Left colon (tissue), 2 donors: ENCODE results near the gene HDAC1. TPM values are rescaled to one million over a fixed set of nuclear protein-coding genes. Genes with fewer than 3 reads are reported as not detected.
"Not testable (repeated sequence)": the region's sequence is repeated elsewhere in the genome, so short reads cannot be mapped to it uniquely, and the experiment has no call there.

Experiments
- ATAC-seq: fragments of 200-7000 bp; cut with Tn5 transposase; one replicate; pipeline ENCODE4 v1.9.1; 2020; ENCODE audit warnings: mild to moderate bottlenecking, moderate library complexity
- DNase-seq, 2 donors: peaks; one replicate each; pipeline ENCODE4 v3.0.0-alpha.2; 2020
- intact Hi-C, 2 donors: fragments of 100-400 bp; cut with DNase I in 1 of 2; cut with micrococcal nuclease in 1 of 2; formaldehyde crosslinking; loops; one replicate each; pipeline versions ENCODE4 v1.11.2 to v1.14.0; 2022; cut with DNase I, micrococcal nuclease
- total RNA-seq, 2 donors: library from RNA; stranded (reverse); fragmentation: NEBNext Ultra II Directional; extraction: Animal tissue kit (Norgen Biotek cat#: 25700); gene quantifications; one replicate each; pipeline ENCODE4 v1.2.1, GENCODE V29; 2021
- donor health status: DM: no; HTN: no; CAD: no.
- donor health status: DM: yes; HTN: yes; CAD: no.

The HDAC1 gene
- total RNA-seq, 2 donors from 2014 or later, result 218 to 252 TPM

GRCh38 chr1:32337855-32338636 is 46.2 kb downstream of the HDAC1 start:
- ATAC-seq (peak; percentile 59), DNase-seq (peak; percentile 58 to 64)
- intact Hi-C loops, result no loop called here

- intact Hi-C loops, result no loop called here
- DNase-seq (peak in 1 of 2 donors; percentile 55), ATAC-seq (peak; percentile 39)
Measured at GRCh38 chr1:32338637-32339145, 46.8 kb downstream of the HDAC1 start.

- DNase-seq, result no peak
- intact Hi-C loops, result no loop called here
- ATAC-seq, result no peak
Measured at GRCh38 chr1:32339363-32339978, 47.6 kb downstream of the HDAC1 start.

- DNase-seq (no peak), ATAC-seq (no peak)
- intact Hi-C loops, result no loop called here
Measured at GRCh38 chr1:32341186-32341757, 49.4 kb downstream of the HDAC1 start.

- no peak for ATAC-seq
- intact Hi-C loops, result no loop called here
- DNase-seq, result no peak
Measured at GRCh38 chr1:32341971-32342370, 50.1 kb downstream of the HDAC1 start.

GRCh38 chr1:32342704-32343103 is 50.8 kb downstream of the HDAC1 start:
- intact Hi-C loops, result no loop called here
- no peak for DNase-seq
- ATAC-seq, result no peak

GRCh38 chr1:32345289-32345827 is 53.5 kb downstream of the HDAC1 start:
- peak; percentile 59 for ATAC-seq
- peak in 1 of 2 donors; percentile 43 for DNase-seq

GRCh38 chr1:32346532-32347157 is 54.8 kb downstream of the HDAC1 start:
- DNase-seq, result no peak
- intact Hi-C loops, result no loop called here
- ATAC-seq, result no peak

More at GRCh38 chr1:32345289-32345827, 53.5 kb downstream of the HDAC1 start:
- intact Hi-C loops, result no loop called here

- intact Hi-C loops, result no loop called here
- DNase-seq (no peak), ATAC-seq (no peak)
Measured at GRCh38 chr1:32349211-32349708, 57.4 kb downstream of the HDAC1 start.

- DNase-seq (peak; percentile 77 to 90), ATAC-seq (peak; percentile 73)
- intact Hi-C loops, result no loop called here
Measured at GRCh38 chr1:32350785-32351398, 59.0 kb downstream of the HDAC1 start.

- peak; percentile 95 for DNase-seq
- intact Hi-C loops, result no loop called here
- peak; percentile 93 for ATAC-seq
Measured at GRCh38 chr1:32351399-32352238, 59.7 kb downstream of the HDAC1 start.

- ATAC-seq (no peak), DNase-seq (no peak)
- intact Hi-C loops, result no loop called here
Measured at GRCh38 chr1:32352239-32352745, 60.4 kb downstream of the HDAC1 start.

GRCh38 chr1:32352831-32353383 is 61.0 kb downstream of the HDAC1 start:
- intact Hi-C loops, result no loop called here

GRCh38 chr1:32353431-32353830 is 61.5 kb downstream of the HDAC1 start:
- ATAC-seq (no peak), DNase-seq (no peak)
- intact Hi-C loops, result no loop called here

More at GRCh38 chr1:32352831-32353383, 61.0 kb downstream of the HDAC1 start:
- no peak for DNase-seq
- no peak for ATAC-seq

GRCh38 chr1:32353886-32354570 is 62.1 kb downstream of the HDAC1 start:
- intact Hi-C loops, result no loop called here

GRCh38 chr1:32355778-32356177 is 63.9 kb downstream of the HDAC1 start:
- intact Hi-C loops, result not testable (repeated sequence)

More at GRCh38 chr1:32353886-32354570, 62.1 kb downstream of the HDAC1 start:
- DNase-seq (no peak), ATAC-seq (no peak)

More at GRCh38 chr1:32355778-32356177, 63.9 kb downstream of the HDAC1 start:
- ATAC-seq, DNase-seq: not testable (repeated sequence)
